HepG2 (cell line): Measurements from ENCODE around the gene GRK5. TPM values are rescaled to one million over a fixed set of nuclear protein-coding genes. Genes with fewer than 3 reads are reported as not detected.

Experiments used
- ATF1 ChIP-seq: IDR thresholded peaks from 2 replicates; pipeline ENCODE4 v1.6.1; 2016; ENCODE audit warnings: mild to moderate bottlenecking, control low read depth
- BRD4 ChIP-seq: sonication (generic); formaldehyde crosslinking; IDR thresholded peaks from 2 replicates; pipeline ENCODE4 v1.4.0; 2020; ENCODE audit warnings: missing genetic modification reagents
- FOXK2 ChIP-seq: fragments of 450-650 bp; IDR thresholded peaks from 2 replicates; pipeline ENCODE4 v1.6.1; 2016
- FOXP4 ChIP-seq: sonication (generic); formaldehyde crosslinking; IDR thresholded peaks from 2 replicates; pipeline ENCODE4 v1.4.0; 2020; ENCODE audit warnings: missing genetic modification reagents
- GABPB1 ChIP-seq: IDR thresholded peaks from 2 replicates; pipeline ENCODE4 v1.6.1; 2016; ENCODE audit warnings: mild to moderate bottlenecking, missing genetic modification reagents, moderate library complexity, missing compliant biosample characterization
- GMEB1 ChIP-seq: sonication (generic); formaldehyde crosslinking; IDR thresholded peaks from 2 replicates; pipeline ENCODE4 v1.5.1; 2020; ENCODE audit warnings: missing genetic modification reagents, mild to moderate bottlenecking, borderline replicate concordance
- HOXA3 ChIP-seq: sonication (generic); formaldehyde crosslinking; IDR thresholded peaks from 2 replicates; pipeline ENCODE4 v1.5.0; 2020; ENCODE audit warnings: missing genetic modification reagents
- KLF6 ChIP-seq: IDR thresholded peaks from 2 replicates; pipeline ENCODE4 v1.8.0; 2016; ENCODE audit warnings: missing biosample characterization, missing genetic modification reagents
- PITX1 ChIP-seq: sonication (generic); formaldehyde crosslinking; IDR thresholded peaks from 2 replicates; pipeline ENCODE4 v1.5.1; 2020; ENCODE audit warnings: mild to moderate bottlenecking, missing genetic modification reagents
- PPARG ChIP-seq: conservative IDR thresholded peaks from 2 replicates; pipeline ENCODE4 v1.6.1; 2016; ENCODE audit warnings: missing biosample characterization, missing genetic modification reagents
- YY1 ChIP-seq: IDR thresholded peaks from 2 replicates; pipeline ENCODE4 v1.6.1; 2011; ENCODE audit warnings: low read length, low read depth, moderate library complexity, mild to moderate bottlenecking; ENCODE audit not compliant: insufficient read depth, insufficient replicate concordance
- ZBTB20 ChIP-seq: sonication (generic); formaldehyde crosslinking; IDR thresholded peaks from 2 replicates; pipeline ENCODE4 v1.8.1; 2023; ENCODE audit warnings: missing genetic modification reagents, low read depth, mild to moderate bottlenecking, borderline replicate concordance
- ZNF12 ChIP-seq: sonication (generic); formaldehyde crosslinking; IDR thresholded peaks from 2 replicates; pipeline ENCODE4 v1.5.0; 2020; ENCODE audit warnings: missing genetic modification reagents
- ZNF224 ChIP-seq: sonication (generic); formaldehyde crosslinking; IDR thresholded peaks from 2 replicates; pipeline ENCODE4 v1.5.0; 2020; ENCODE audit warnings: mild to moderate bottlenecking, missing genetic modification reagents
- ZNF567 ChIP-seq: sonication (generic); formaldehyde crosslinking; IDR thresholded peaks from 2 replicates; pipeline ENCODE4 v1.8.1; 2023; ENCODE audit warnings: mild to moderate bottlenecking, missing genetic modification reagents, borderline replicate concordance
- ZNF577 ChIP-seq: sonication (generic); formaldehyde crosslinking; IDR thresholded peaks from 2 replicates; pipeline ENCODE4 v1.4.0; 2020; ENCODE audit warnings: mild to moderate bottlenecking, low read depth, missing genetic modification reagents, borderline replicate concordance
- ZSCAN22 ChIP-seq: sonication (generic); formaldehyde crosslinking; IDR thresholded peaks from 2 replicates; pipeline ENCODE4 v1.4.0; 2020; ENCODE audit warnings: mild to moderate bottlenecking, missing genetic modification reagents
- polyA plus RNA-seq, 8 experiments: library from polyadenylated mRNA; depleted of rRNA in 3 of 8; stranded (reverse) in 7 of 8; unstranded in 1 of 8; fragments of >200 nt; fragmentation: Illumina TruSeq in 4 of 8; extraction: Trizol in 4 of 8; gene quantifications; 2 replicates each; pipeline versions ENCODE4 v1.2.1 to v1.2.3, GENCODE V29; 2011 to 2016; ENCODE audit warnings: low read depth in 4 of 8, missing spikeins in 1 of 8, mixed read lengths in 1 of 8; ENCODE audit not compliant: insufficient read depth in 1 of 8
- total RNA-seq, 5 experiments: library from RNA; depleted of rRNA; stranded (reverse); fragments of >200 nt; fragmentation: Illumina TruSeq; extraction: Trizol; gene quantifications; 2 replicates each; pipeline ENCODE4 v1.2.3, GENCODE V29; 2016; ENCODE audit warnings: low read depth in 1 of 5

The GRK5 gene
- total and polyA plus RNA-seq, 2 of the 13 experiments (the other 11 are each of a cell fraction or from before 2014, with no cell fraction given) = 10.4 to 12.6 TPM

GRCh38 chr10:119253433-119254174 is 46.2 kb downstream of the GRK5 start (continued):
- TF ChIP-seq FOXP4 (CRISPR knock-in tag) (peak; percentile 79), ZNF577 (no peak), ZBTB20 (CRISPR knock-in tag) (peak; percentile 34; the same call in 1 of the 2 replicates), ZNF12 (CRISPR knock-in tag) (peak; percentile 45; the same call in 1 of the 2 replicates), ZNF224 (CRISPR knock-in tag) (peak; percentile 31; the same call in 1 of the 2 replicates), ZSCAN22 (CRISPR knock-in tag) (no peak), PPARG (peak; percentile 47; the same call in 1 of the 2 replicates), PITX1 (0 out of 2 replicates have a peak, but pooled peaks have one; percentile 16), KLF6 (CRISPR knock-in tag) (0 out of 2 replicates have a peak, but pooled peaks have one; percentile 52), GMEB1 (CRISPR knock-in tag) (no peak), ATF1 (CRISPR knock-in tag) (no peak), ZNF567 (CRISPR knock-in tag) (no peak), YY1 (no peak), FOXK2 (peak; percentile 45; the same call in 1 of the 2 replicates), BRD4 (CRISPR knock-in tag) (0 out of 2 replicates have a peak, but pooled peaks have one; percentile 13), GABPB1 (CRISPR knock-in tag) (peak; percentile 38; the same call in 1 of the 2 replicates), HOXA3 (CRISPR knock-in tag) (peak; percentile 80)
